ENCODE data around the gene NR2F1.

DNA sequence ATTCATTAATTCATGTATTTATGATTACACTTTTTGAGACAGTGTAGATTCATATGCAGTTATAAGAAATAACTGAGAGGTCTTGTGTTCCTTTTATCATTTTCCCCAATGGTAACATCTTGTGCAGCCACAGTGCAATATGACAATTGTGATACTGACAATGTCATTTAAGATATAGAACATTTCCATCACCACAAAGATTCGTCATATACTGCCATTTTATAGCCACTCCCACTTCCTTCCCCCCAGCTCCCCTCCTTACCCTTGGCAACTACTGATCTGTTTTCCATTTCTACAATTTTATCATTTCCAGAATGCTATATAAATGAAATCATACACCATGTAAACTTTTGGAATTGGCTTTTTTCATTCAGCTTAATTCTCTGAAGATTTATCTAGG lies 53.8 kb downstream of the NR2F1 start:
- TF ChIP-seq POLR2A (IDR thresholded peaks at IDR 0.05; ENCODE audit: low read depth, low read length) (no peak), POLR2AphosphoS5 (IDR thresholded peaks at IDR 0.05; ENCODE audit: insufficient read depth, low read depth, low read length) (no peak), GATA2 (IDR thresholded peaks at IDR 0.05; ENCODE audit: insufficient read depth, insufficient read length, low read depth, low read length) (no peak), EZH2 (IDR thresholded peaks at IDR 0.05; ENCODE audit: borderline replicate concordance, low read depth, low read length, severe bottlenecking) (no peak), MYC (IDR thresholded peaks at IDR 0.05; ENCODE audit: low read depth, low read length) (no peak)
- TF ChIP-seq, protein P1, sequence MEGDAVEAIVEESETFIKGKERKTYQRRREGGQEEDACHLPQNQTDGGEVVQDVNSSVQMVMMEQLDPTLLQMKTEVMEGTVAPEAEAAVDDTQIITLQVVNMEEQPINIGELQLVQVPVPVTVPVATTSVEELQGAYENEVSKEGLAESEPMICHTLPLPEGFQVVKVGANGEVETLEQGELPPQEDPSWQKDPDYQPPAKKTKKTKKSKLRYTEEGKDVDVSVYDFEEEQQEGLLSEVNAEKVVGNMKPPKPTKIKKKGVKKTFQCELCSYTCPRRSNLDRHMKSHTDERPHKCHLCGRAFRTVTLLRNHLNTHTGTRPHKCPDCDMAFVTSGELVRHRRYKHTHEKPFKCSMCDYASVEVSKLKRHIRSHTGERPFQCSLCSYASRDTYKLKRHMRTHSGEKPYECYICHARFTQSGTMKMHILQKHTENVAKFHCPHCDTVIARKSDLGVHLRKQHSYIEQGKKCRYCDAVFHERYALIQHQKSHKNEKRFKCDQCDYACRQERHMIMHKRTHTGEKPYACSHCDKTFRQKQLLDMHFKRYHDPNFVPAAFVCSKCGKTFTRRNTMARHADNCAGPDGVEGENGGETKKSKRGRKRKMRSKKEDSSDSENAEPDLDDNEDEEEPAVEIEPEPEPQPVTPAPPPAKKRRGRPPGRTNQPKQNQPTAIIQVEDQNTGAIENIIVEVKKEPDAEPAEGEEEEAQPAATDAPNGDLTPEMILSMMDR (IDR thresholded peaks at IDR 0.05; ENCODE audit: extremely low read depth in 1 of 2, insufficient read depth in 1 of 2, low read depth in 1 of 2, low read length in 2 of 2), result no peak
- TF ChIP-seq, protein P2, sequence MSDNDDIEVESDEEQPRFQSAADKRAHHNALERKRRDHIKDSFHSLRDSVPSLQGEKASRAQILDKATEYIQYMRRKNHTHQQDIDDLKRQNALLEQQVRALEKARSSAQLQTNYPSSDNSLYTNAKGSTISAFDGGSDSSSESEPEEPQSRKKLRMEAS (IDR thresholded peaks at IDR 0.05; ENCODE audit: insufficient read depth, insufficient read length), result no peak
